Measurements from ENCODE around the gene NINJ2.

GRCh38 chr12:530308-530707 is 132.9 kb downstream of the NINJ2 start:
- no peak for TF ChIP-seq CTCF (IDR thresholded peaks at IDR 0.05; ENCODE audit: borderline replicate concordance, extremely low read depth, low read length, poor library complexity, severe bottlenecking)
- TF ChIP-seq EZH2 (IDR thresholded peaks at IDR 0.05; ENCODE audit: borderline replicate concordance, low read depth, low read length, severe bottlenecking), result no peak

Measured in DND-41 (cell line).